Lower leg skin (tissue), 3 donors: ENCODE measurements around the gene CHMP1A.

Experiments
- POLR2A ChIP-seq, 2 donors: fragments of 450-650 bp; IDR thresholded peaks; one replicate each; pipeline ENCODE4 v1.6.1; 2016 to 2017; ENCODE audit warnings: antibody characterized with exemption in 2 of 2, mild to moderate bottlenecking in 1 of 2, moderate library complexity in 1 of 2
- TF ChIP-seq, protein P1 (sequence below), 3 donors: fragments of 450-650 bp; IDR thresholded peaks; one replicate each; pipeline ENCODE4 v1.5.1; 2016; ENCODE audit warnings: antibody characterized with exemption in 3 of 3, mild to moderate bottlenecking in 3 of 3, moderate library complexity in 2 of 3

DNA sequence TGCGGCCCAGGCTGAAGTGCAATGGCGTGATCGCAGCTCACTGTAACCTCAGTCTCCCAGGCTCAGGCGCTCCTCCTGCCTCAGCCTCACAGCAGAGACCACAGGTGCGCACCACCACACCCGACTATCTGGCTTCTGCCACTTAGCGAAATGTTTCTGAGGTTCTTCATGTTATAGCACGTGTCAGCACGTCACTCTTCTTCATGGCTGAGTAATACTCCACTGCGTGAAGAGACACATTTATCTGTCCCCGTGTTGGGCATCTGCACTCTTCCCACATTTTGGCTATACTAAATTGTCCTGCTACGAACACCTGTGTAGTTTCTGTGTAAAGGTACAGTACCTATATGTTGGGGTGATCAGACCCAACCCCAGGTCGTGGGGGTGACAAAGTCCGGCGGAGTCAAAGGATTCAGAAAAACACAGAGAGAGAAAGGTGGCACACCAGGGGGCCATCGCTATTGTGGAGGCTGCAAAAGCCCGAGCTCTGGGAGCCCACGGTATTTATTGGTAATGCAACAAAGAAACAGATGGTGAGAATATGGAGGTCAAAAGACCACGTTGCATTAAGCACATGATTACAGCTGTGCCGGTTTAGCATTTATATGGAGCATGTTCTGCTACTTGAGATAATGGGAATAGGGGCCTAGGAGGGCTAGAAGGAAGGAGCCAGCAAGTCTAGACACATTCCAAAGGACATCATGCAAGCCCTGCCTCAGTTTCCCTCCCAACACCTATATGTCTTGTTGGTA, 44.9 kb downstream of the CHMP1A start:
- no peak for TF ChIP-seq POLR2A (IDR thresholded peaks at IDR 0.05)
- TF ChIP-seq, protein P1, sequence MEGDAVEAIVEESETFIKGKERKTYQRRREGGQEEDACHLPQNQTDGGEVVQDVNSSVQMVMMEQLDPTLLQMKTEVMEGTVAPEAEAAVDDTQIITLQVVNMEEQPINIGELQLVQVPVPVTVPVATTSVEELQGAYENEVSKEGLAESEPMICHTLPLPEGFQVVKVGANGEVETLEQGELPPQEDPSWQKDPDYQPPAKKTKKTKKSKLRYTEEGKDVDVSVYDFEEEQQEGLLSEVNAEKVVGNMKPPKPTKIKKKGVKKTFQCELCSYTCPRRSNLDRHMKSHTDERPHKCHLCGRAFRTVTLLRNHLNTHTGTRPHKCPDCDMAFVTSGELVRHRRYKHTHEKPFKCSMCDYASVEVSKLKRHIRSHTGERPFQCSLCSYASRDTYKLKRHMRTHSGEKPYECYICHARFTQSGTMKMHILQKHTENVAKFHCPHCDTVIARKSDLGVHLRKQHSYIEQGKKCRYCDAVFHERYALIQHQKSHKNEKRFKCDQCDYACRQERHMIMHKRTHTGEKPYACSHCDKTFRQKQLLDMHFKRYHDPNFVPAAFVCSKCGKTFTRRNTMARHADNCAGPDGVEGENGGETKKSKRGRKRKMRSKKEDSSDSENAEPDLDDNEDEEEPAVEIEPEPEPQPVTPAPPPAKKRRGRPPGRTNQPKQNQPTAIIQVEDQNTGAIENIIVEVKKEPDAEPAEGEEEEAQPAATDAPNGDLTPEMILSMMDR (IDR thresholded peaks at IDR 0.05): no peak
